Measurements from ENCODE around the gene EML1.

Gene EML1

DNA sequence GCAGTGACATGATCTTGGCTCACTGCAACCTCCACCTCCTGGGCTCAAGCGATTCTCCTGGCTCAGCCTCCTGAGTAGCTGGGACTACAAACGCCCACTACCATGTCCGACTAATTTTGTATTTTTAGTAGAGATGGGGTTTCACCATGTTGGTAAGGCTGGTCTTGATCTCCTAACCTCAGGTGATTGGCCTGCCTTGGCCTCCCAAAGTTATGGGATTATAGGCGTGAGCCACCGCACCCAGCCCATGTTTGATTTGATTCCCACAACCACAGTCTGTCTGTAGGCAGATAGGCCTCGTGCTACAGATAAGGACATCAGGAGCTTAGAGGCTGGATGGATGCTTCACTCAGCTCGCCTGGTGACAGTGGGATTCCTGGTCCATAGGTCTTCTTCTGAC lies 23.0 kb downstream of the EML1 start:
- H3K27ac ChIP-seq = no peak overlapping the region
- H3K36me3 ChIP-seq = no peaks in the 10 kb centered on the region
- intact Hi-C loops (cut with DNase I; ENCODE audit: low total_unique reads) = no loop called here
- no peak for DNase-seq
- H3K4me1 ChIP-seq = no peaks in the 10 kb centered on the region
- H3K9me3 ChIP-seq = no peaks in the 10 kb centered on the region
- H3K27me3 ChIP-seq = no peaks in the 10 kb centered on the region
- TF ChIP-seq, protein P1, sequence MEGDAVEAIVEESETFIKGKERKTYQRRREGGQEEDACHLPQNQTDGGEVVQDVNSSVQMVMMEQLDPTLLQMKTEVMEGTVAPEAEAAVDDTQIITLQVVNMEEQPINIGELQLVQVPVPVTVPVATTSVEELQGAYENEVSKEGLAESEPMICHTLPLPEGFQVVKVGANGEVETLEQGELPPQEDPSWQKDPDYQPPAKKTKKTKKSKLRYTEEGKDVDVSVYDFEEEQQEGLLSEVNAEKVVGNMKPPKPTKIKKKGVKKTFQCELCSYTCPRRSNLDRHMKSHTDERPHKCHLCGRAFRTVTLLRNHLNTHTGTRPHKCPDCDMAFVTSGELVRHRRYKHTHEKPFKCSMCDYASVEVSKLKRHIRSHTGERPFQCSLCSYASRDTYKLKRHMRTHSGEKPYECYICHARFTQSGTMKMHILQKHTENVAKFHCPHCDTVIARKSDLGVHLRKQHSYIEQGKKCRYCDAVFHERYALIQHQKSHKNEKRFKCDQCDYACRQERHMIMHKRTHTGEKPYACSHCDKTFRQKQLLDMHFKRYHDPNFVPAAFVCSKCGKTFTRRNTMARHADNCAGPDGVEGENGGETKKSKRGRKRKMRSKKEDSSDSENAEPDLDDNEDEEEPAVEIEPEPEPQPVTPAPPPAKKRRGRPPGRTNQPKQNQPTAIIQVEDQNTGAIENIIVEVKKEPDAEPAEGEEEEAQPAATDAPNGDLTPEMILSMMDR (IDR thresholded peaks at IDR 0.05) = no peak
- no peak overlapping the region for H3K4me3 ChIP-seq

DNA sequence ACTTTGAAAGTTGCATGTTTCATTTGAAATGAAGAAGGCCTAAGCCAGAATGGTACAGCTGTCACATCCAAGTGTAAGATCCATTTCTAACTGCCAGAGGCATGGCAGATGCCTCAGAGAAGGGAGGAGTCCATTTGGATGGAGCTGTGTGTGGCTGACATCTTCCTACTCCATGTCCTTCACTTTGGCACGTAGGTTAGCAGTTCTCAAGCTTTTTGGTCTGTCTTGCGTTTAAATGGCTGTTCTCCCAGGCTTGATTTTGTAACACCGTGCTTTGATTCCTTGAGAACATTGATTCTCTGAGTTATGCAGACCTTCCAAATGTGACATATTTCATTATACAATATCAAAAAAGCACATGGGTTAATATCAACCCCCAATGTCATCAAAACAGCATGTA lies 23.4 kb downstream of the EML1 start:
- H3K27me3 ChIP-seq = no peaks in the 10 kb centered on the region
- H3K4me3 ChIP-seq = no peak overlapping the region
- H3K27ac ChIP-seq = no peak overlapping the region
- intact Hi-C loops (cut with DNase I; ENCODE audit: low total_unique reads) = no loop called here
- no peak for DNase-seq
- H3K9me3 ChIP-seq = no peaks in the 10 kb centered on the region
- H3K4me1 ChIP-seq = no peaks in the 10 kb centered on the region
- TF ChIP-seq, protein P1 (IDR thresholded peaks at IDR 0.05) = no peak
- H3K36me3 ChIP-seq = no peaks in the 10 kb centered on the region

DNA sequence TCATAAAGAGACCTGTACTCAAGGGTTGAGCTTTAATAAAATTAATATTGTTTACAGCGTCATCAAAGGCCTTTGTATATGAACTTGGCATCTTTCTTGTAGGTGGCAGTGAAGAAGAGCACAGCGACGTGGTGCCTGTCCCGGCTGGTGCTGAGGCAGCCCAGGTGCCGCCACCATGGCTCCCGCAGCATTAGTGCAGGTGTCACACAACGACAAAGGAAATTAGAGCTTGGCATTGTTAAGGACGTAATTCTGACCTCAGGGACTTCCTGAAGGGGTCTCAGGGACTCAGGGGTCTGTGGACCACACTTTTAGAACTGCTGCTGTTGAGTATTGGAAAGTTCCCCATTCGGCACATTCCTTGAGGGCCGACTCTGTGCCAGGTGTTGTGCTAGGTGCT lies 24.1 kb downstream of the EML1 start:
- H3K36me3 ChIP-seq = no peaks in the 10 kb centered on the region
- H3K4me3 ChIP-seq = no peak overlapping the region
- TF ChIP-seq, protein P1 (IDR thresholded peaks at IDR 0.05) = no peak
- H3K9me3 ChIP-seq = no peaks in the 10 kb centered on the region
- no peaks in the 10 kb centered on the region for H3K27me3 ChIP-seq
- no peaks in the 10 kb centered on the region for H3K4me1 ChIP-seq
- DNase-seq = no peak
- H3K27ac ChIP-seq = no peak overlapping the region
- intact Hi-C loops (cut with DNase I; ENCODE audit: low total_unique reads) = no loop called here

DNA sequence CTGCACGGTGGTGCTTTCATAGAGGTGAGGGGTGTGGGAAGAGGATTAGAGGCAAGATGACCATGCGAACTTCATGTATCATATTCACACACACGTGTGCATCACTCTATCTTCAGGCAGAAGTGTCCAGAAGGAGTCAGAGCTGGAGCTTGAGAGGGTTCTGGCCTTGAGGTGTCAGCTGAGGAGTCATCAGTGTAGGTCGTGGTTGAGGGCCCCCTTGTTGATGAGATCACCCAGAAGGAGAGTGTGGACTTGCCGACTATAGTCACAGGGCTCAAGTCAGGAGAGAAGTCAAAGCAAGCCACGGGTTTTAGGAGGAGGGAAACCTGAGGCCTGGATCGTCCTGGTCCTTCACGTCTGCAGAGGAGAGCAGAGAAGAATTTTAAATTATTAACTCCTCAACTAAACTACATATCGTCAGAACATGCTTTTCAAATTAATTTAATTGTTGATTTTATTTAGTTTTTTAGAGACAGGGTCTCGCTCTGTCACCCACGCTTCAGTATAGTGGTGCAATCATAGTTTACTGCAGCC lies 25.4 kb downstream of the EML1 start:
- intact Hi-C loops (cut with DNase I; ENCODE audit: low total_unique reads) = no loop called here

DNA sequence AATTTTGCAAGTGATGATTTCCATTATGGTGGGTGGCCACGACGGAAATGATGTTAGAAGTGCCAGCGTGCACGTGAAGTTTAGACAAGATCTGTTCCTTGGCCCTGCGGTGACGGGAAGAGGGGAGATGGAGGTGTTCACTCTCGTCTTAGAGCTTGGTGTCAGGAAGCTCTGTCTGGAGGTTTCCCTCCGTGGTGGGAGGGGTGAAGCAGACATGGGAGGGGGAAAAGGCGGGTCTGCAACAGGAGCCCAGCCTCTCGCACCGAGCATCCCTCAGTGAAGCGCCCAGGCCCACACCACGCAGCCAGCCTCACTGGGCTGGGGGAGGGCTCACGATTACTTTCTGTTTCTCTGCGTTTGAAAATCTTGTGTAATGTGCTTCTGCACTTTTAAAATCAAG lies 26.3 kb downstream of the EML1 start:
- intact Hi-C loops (cut with DNase I; ENCODE audit: low total_unique reads) = no loop called here
- Histone ChIP-seq H3K9me3 (no peaks in the 10 kb centered on the region), H3K4me1 (no peaks in the 10 kb centered on the region), H3K36me3 (no peaks in the 10 kb centered on the region), H3K27ac (no peak overlapping the region), H3K4me3 (no peak overlapping the region), H3K27me3 (no peaks in the 10 kb centered on the region)
- TF ChIP-seq, protein P1 (IDR thresholded peaks at IDR 0.05) = no peak
- no peak for DNase-seq

More for the DNA sequence above, 25.4 kb downstream of the EML1 start:
- Histone ChIP-seq H3K9me3 (no peaks in the 10 kb centered on the region), H3K36me3 (no peaks in the 10 kb centered on the region), H3K4me3 (no peak overlapping the region), H3K27ac (no peak overlapping the region), H3K27me3 (no peaks in the 10 kb centered on the region), H3K4me1 (no peaks in the 10 kb centered on the region)
- DNase-seq = no peak
- TF ChIP-seq, protein P1 (IDR thresholded peaks at IDR 0.05) = no peak

Measured in tibial artery (tissue), 4 donors.